Fibroblast of skin of left biceps (primary cell): ENCODE results near the gene ZSWIM4.
A peak's percentile ranks its signal among the peaks of the same experiment; 100 is the strongest.
"Not testable (repeated sequence)": the region's sequence is repeated elsewhere in the genome, so short reads cannot be mapped to it uniquely, and the experiment has no call there.

Source experiments
- DNase-seq, 2 experiments: peaks; one replicate each; pipeline ENCODE4 v3.0.0-alpha.2; 2013; ENCODE audit warnings: low read depth in 2 of 2

The ZSWIM4 gene

DNA sequence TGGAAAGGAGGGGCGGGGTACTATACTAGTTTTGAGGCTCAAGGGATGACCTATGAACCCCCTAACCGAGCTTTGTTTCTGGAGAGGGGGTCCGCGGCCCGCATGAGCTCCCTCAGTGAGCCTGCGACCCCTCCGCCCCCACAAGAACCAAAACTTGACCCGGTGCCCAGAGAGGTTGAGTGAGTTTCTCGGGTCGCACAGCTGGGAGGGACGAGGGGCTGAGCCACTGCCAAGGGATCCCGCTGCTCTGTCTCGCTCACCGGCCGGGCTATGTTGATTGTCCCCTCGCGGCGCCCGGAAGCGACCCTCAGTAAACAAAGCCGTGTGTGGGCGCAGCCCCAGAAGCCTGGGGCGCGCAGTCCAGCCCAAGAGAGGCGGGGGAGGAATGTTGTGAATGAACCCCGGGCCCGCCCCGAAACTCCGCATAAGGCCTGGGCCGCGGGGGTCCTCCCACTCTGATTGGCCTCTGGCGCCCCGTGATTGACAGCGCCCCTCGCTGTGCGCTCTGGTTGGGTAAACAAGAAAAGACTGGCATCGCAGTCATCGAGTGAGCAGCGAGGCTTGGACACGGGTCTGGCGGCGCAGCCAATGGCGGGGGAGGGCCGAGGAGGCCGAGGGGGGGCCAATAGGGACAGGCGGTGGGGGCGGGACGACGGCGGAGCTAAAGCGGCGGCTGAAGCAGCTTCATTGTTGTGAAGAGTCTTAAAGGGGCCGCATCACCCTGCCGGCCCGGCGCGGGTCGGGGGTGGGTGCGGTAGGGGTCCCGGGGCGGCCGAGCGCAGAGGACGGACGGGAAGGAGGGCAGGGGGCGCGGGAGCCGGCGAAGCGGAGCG, at the start of gene ZSWIM4:
Gene ZSWIM4, plus strand, starts transcription at position 687 of the 833 bp plus-strand sequence. CDS start 206 bp downstream, outside the sequence.
- DNase-seq, result peak; percentile 99

DNA sequence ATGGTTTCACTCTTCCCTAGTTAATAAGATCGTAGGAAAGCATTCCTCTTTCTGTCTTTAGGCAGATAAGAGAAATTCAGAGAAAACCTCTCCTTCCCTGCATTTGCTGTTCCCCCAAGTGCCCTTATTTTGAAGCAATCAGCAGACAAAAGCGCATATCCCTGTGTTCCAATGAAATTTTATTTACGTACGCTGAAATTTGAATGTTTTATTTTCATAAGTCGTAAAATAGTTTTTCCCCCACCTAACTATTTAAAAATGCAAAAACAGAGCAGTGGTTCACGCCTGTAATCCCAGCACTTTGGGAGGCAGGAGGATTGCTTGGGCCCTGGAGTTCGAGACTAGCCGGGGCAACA, 48.2 kb upstream of the ZSWIM4 start:
- DNase-seq, result no peak

DNA sequence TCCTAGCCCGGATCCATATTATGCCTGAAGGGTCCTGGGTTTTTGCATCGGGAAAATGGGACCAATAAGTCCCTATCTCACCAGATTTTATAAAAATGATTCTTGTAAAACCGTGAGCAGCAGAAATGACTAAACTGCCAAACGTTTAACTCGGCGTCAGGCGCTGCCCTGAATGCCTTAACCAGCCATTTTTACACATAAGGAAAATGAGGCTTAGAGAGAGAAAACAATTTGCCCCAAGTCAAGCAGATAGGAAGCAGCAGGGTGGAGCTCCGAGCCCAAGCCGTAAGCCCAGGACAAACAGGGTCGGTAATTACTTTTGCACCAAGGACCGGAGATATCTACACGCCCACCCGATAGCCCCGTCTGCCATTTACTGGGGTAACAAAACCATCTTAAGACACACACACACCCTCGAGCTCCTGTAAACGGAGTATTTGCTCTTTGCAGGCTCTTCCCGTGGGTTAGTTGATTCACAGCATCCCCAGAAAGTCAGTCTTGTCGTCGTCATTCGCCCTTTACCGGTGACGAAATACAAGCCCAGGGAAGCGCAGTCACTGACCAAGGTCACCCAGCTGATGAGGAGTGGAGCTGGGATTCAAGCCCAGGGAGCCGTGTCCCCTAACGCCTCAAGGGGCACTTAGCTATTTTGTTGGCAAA, 46.9 kb upstream of the ZSWIM4 start:
- DNase-seq, result no peak

DNA sequence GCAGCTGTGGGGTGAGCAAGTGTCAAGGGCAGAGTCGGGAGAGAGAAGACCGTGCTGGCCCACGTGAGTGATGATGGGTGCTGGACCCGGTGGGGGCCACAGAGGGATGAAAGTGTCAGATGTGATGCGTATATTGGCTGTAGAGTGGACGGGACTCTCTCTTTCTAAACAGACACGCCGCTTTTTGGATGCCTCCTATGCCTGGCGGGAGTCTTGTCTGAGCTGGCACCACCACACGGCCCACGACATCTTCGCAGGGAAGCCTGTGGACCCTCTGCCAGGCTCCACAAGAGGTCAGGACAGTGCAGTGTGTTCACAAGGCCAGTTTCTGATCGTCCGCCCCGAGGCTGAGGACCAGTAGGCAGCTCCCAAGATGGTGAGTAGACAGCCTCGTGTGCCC, 43.8 kb upstream of the ZSWIM4 start:
- DNase-seq, result no peak

DNA sequence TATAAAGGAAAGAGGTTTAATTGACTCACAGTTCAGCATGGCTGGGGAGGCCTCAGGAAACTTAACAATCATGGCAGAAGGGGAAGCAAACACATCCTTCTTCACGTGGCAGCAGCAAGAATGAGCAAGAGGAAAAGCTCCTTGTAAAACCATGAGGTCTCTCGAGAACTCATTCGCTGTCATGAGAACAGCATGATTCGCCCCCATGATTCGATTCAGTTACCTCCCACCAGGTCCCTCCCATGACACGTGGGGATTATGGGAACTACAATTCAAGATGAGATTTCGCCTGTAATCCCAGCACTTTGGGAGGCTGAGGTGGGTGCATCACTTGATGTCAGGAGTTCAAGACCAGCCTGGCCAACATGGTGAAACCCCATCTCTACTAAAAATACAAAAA, 41.6 kb upstream of the ZSWIM4 start:
- DNase-seq, result not testable (repeated sequence)

DNA sequence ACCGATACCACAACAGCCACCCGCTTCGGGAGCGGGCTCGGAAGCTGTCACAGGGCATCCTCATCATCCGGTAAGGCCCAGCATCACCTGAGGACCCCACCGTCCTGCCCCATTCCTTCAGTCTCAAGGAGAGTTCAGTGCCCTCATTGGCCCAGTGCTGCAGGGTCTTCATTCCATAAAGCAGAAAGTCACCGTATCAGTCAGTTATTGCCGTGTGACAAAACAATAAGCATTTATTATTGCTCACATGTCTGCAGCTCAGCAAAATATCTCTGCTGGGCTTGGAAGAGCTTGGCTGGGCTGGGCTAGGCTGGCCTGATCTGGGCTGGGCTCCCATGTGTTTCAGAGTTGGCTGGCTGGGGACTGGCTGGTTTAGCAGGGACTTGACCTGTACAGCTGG, 39.0 kb upstream of the ZSWIM4 start:
- DNase-seq, result no peak

DNA sequence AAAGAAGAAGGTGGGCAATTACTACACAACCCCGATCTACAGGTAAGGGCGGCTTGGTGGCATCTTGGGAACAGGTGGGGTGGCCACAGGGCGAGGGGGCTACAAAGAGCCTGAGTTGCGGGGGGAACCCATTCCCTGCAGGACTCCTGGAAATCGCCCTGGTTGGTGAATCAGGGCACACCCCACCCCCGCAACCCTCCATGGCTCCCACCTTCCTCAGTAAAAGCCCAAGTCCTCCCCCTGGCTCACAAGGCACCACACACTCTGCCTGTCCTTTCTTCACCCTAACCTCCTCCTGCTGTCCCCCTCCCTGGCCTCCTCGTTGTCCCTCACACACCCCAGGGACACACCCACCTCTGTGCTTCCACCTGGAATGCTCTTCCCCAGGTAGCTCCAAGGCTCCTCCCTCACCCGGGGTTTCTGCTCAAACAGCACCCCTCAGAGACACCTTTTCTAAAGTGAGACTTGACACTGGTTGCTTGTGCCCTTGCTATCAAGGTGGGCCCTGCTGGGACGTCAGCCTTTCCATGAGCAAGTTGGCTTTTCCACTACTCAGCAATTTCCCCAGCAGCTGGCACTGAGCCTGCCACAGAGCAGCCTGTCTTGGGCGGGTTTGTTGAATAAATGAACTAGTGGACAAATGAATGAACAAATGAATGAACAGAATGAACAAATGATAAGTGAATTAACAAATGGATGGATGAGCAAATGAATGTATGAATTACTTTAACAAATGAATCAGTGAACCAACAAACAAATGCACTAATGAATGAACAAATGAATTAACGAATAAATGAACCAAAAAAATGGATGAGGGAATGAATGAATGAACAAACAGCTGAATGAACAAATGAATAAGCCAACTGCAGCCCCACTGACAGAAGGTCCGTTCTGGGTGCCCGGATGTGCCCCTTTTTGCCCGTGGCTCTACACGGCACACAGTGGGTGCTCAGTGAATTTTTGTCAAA, 37.2 kb upstream of the ZSWIM4 start:
- DNase-seq, result no peak

DNA sequence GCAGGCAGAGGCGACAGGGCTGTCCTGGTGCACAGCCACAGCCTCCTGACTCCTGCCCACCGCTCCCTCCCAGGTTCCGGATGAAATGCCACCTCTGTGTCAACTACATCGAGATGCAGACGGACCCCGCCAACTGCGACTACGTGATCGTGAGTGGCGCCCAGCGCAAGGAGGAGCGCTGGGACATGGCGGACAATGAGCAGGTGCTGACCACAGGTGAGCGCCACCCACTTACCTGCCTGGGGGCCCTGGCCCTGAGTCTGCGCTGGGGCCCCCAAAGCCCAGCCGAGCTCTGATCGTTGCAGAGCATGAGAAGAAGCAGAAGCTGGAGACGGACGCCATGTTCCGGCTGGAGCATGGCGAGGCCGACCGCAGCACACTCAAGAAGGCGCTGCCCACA, 36.4 kb upstream of the ZSWIM4 start:
- no peak for DNase-seq

DNA sequence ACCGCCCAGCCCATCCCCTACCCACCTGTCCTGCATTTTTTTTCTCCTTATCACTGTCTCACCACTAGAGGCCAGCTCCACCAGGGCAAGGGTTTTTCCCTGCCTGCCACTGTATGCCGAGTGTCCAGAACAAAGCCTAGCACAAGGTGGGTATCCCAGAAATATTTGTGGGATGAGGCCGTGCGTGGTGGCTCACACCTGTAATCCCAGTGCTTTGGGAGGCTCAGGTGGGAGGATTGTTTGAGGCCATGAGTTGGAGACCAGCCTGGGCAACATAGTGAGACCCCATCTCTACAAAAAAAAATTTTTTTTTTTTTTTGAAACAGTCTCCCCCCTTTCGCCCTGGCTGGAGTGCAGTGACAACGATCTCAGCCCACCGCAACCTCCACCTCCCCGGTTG, 33.8 kb upstream of the ZSWIM4 start:
- DNase-seq, result no peak

DNA sequence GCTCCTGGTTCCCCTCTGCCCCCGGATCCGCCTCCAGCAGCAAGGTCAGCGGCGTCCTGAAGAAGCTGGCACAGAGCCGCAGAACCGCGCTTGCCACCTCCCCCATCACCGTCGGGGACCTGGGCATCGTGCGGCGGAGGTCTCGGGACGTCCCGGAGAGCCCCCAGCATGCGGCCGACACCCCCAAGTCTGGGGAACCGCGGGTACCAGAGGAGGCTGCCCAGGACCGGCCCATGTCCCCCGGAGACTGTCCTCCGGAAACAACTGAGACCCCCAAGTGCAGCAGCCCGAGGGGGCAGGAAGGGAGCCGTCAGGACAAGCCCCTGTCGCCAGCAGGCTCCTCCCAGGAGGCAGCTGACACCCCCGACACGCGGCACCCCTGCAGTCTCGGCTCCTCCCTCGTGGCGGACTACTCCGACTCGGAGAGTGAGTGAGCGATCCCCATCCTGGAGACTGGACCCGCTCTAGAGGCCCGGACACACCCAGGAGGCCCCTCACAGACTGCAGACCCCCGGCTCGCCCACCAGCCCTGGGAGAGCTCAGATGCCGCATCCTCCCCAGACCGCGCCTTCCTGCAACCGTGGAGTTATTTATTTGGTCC, 32.5 kb upstream of the ZSWIM4 start:
- DNase-seq, result no peak

DNA sequence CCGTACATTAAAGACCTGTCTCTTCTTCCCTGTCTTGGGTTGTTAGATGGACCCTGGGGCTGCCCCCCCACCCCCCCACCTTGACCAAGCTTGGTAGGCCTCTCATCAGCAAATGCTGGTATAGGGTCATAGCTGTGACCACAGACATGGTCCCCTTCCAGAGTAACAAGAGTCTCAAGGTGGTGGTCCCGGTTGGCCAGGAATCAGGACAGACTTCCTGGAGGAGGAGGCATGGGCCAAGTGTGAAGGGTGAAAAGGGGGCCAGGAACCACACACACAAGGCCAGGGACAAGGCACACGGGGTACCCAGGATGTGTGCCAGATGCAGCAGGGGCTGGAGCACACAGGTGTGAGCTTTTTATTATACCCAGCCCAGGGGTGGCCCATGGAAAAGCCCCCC, 32.0 kb upstream of the ZSWIM4 start:
- no peak for DNase-seq

DNA sequence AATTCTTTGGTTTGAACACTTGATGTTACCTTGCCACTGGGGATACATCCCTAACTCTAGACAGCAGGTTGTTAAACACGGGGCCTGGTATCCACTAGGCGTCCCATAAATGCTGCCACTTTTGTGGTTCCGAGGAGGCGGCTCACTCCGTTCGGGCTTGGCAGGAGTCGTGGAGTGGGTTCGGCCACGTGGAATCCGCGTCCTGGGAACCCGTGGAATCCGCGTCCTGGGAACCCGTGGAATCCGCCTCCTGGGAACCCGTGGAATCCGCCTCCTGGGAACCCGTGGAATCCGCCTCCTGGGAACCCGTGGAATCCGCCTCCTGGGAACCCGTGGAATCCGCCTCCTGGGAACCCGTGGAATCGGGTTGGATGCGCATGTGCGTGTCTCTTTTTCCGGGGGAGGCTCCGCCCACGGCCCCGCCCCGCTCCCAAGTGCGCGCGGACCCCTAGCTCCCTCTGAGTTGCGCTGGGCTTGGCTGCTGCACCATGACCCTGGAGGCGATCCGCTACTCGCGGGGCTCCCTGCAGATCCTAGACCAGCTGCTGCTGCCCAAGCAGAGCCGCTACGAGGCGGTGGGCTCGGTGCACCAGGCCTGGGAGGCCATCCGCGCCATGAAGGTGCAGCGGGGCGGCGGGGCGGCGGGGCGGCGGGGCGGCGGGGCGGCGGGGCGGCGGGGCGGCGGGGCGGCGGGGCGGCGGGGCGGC, 31.0 kb upstream of the ZSWIM4 start, which contains the start of gene MRI1:
Gene MRI1, plus strand, starts transcription at position 422 of the 707 bp plus-strand sequence. Its CDS starts 67 bp downstream, at position 489.
- peak in 1 of 2 experiments; percentile 21 for DNase-seq

DNA sequence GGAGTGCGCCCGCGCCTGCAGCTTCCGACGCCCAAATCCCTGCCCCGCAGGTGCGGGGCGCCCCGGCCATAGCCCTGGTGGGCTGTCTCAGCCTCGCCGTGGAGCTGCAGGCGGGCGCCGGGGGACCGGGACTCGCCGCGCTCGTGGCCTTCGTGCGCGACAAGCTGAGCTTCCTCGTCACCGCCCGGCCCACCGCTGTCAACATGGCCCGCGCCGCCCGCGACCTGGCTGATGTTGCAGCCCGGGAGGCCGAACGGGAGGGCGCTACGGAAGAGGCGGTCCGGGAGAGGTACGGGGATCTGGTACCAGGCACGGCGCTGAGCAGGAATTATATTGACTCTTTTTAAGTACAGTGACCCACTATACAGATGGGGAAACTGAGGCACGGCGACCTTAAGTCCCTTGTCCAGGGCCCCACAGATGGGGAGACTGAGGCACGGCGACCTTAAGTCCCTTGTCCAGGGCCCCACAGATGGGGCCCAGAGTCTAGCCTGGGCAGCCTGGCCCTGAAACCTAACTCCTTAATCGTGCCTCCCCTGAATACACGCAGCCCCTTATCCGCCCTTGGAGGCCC, 30.3 kb upstream of the ZSWIM4 start:
- no peak for DNase-seq

DNA sequence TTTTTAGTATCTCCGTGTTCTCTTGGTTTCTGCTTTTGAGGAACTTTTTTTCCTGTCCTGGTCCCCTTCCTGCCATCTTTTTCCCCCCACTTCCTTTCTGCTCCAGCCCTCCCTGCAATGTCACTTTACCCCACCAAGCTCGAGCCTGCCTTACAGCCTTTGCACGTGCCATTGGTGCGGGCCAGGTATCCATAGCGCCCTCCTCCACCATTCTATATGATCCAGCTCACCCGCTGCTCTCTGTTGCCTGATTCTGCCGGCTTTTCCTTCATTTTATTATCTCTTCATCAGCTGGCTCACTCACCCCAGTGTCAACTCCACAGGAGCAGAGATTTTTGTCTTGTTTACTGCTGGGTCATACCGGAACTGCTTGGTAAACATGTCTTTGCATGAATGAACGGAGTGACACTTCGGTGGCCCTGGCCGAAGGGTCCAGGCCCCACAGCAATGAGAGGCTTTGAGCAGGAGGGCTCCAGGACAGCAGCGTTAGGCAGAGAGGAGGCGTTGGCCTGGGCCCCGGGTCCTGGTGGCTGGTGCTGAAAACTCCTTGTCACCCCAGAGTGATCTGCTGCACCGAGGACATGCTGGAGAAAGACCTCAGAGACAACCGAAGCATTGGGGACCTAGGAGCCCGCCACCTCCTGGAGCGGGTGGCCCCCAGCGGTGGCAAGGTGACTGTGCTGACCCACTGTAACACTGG, 29.7 kb upstream of the ZSWIM4 start:
- no peak for DNase-seq

DNA sequence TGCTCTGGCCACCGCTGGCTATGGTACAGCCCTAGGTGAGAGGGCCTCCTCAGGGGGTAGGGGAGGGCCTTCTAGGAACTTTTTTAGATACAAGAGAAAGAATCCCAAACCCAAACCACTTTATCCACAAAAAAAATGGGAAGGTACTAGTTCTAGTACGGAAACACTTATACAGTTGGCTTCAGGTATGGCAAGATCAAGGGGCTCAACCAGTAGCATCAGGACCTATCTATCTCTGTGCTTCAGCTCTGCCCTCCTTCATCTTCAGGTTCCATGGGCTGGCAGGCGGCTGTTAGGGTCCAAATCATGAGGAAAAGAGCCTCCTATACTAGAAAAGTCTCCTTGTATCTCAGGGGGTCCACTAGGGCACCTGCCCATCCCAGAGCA, 29.2 kb upstream of the ZSWIM4 start:
- no peak for DNase-seq

DNA sequence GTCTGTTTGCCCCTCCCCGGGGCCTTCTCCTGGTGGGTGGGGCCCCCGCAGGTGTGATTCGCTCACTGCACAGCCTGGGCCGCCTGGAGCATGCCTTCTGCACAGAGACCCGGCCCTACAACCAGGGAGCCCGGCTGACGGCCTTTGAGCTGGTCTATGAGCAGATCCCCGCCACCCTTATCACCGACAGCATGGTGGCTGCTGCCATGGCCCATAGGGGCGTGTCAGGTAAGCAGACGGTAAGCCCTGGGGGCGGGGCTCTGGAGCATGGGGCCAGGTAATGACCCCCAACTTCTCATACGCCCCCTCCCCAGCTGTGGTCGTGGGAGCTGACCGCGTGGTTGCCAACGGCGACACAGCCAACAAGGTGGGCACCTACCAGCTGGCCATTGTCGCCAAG, 26.7 kb upstream of the ZSWIM4 start:
- no peak for DNase-seq

DNA sequence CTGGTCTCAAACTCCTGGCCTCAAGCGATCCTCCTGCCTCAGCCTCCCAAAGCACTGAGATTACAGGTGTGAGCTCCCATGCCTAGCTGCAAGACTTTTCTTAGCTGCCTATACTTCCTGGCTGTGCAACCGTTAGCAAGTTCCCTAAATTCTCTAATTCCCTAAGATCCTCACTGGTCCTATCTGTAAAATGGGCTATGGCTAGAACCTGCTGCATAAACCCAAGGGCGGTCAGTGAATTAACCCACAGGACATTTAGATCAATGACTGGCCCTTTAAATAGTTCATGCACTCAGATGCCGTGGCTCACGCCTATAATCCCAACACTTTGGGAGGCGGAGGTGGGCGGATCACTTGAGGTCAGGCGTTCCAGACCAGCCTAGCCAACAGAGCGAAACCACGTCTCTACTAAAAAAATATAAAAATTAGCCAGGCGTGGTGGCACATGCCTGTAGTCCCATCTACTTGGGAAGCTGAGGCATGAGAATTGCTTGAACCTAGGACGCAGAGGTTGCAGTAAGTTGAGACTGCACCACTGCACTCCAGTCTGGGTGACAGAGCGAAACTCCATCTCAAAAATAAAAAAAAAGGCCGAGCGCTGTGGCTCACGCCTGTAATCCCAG, 25.1 kb upstream of the ZSWIM4 start:
- DNase-seq, result no peak

DNA sequence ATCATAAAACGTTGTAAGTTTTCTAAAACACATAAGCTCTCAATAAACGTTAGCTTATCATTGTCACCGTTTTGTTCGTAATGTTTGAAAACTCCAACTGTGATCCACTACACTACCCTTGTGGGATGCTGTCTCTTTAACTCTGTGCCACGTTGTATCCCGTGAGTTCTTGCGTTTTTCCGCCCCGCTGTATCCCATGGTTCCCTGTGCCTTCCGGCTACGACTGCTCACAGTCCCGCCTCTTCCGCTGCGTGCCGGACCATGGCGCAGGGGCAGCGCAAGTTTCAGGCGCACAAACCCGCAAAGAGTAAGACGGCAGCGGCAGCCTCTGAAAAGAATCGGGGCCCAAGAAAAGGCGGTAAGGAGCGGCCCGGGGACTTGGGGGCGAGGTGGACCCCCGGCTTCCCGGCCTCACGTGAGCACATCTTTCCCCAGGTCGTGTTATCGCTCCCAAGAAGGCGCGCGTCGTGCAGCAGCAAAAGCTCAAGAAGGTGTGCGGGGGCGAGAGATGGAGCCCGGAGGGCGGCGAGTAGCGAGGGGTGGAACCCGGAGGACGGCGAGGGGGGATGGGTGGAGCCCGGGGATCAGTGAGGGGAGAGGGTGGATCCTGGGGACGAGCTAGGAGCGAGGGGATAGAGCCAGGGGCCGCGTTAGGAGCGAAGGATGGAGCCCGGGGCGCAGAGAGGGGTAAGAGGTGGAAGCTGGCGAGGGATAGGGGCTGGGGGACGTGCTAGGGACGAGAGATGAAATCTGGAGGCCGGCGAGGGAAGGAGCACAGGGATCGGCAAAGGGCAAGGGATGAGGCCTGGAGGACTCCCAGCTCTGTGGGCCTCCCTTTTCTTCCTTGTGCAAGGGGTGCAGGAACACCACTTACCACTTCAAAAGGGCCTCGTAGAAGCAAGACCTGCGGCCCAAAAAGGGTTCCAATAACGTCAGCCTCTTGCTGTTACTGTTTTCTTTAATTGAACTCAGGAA, 20.7 kb upstream of the ZSWIM4 start, which contains the start of gene C19orf53:
Gene C19orf53, plus strand, starts transcription at position 240 of the 975 bp plus-strand sequence. Its CDS starts 22 bp downstream, at position 262.
- peak; percentile 66 to 72 for DNase-seq
